Esophagus (tissue), 2 donors: ENCODE data around the gene DHDH. TPM values are rescaled to one million over a fixed set of nuclear protein-coding genes. Genes with fewer than 3 reads are reported as not detected.
A peak's percentile ranks its signal among the peaks of the same experiment; 100 is the strongest.
"Not testable (repeated sequence)": the region's sequence is repeated elsewhere in the genome, so short reads cannot be mapped to it uniquely, and the experiment has no call there.

Source experiments
- H3K27ac ChIP-seq, 2 donors: one replicate each; pipeline ENCODE4 v1.5.1; 2013; ENCODE audit warnings: low read depth in 2 of 2, mild to moderate bottlenecking in 2 of 2, inconsistent platforms in 1 of 2, low read length in 1 of 2, moderate library complexity in 1 of 2
- H3K27me3 ChIP-seq, 2 donors: one replicate each; pipeline ENCODE4 v1.6.1; 2013; ENCODE audit warnings: low read length in 2 of 2, control low read depth in 1 of 2, mild to moderate bottlenecking in 1 of 2; ENCODE audit not compliant: insufficient read depth in 2 of 2, control insufficient read depth in 1 of 2
- H3K36me3 ChIP-seq, 2 donors: one replicate each; pipeline ENCODE4 v1.6.1; 2013; ENCODE audit warnings: low read length in 1 of 2; ENCODE audit not compliant: control insufficient read depth in 2 of 2, insufficient read depth in 2 of 2
- H3K4me1 ChIP-seq, 2 donors: one replicate each; pipeline ENCODE4 v1.6.1; 2013; ENCODE audit warnings: low read length in 1 of 2; ENCODE audit not compliant: control insufficient read depth in 2 of 2, insufficient read depth in 2 of 2
- H3K4me3 ChIP-seq, 2 donors: one replicate each; pipeline ENCODE4 v1.5.1; 2013; ENCODE audit warnings: low read length in 2 of 2, mild to moderate bottlenecking in 2 of 2, low read depth in 1 of 2, moderate library complexity in 1 of 2
- H3K9me3 ChIP-seq, 2 donors: one replicate each; pipeline ENCODE4 v1.6.1; 2013; ENCODE audit warnings: mild to moderate bottlenecking in 2 of 2, low read depth in 1 of 2, low read length in 1 of 2, moderate library complexity in 1 of 2; ENCODE audit not compliant: control insufficient read depth in 2 of 2, insufficient read depth in 1 of 2
- WGBS, 2 donors: extraction: QIAGEN DNeasy Blood & Tissue Kit; methylation state at CpG; one replicate each; pipeline ENCODE4 v1.1.7; 2013; 5-methylcytosine and 5-hydroxymethylcytosine counted together
- polyA plus RNA-seq, 2 donors: library from polyadenylated mRNA; stranded (reverse); fragments of 200-250 nt; gene quantifications; one replicate each; pipeline ENCODE4 v1.2.3, GENCODE V29; 2013
- donor health status: healthy with polysubstance abuse.
- donor health status: Bipolar disorder and iron deficiency.

Gene DHDH
- polyA plus RNA-seq, 2 donors, result 0.57 to 1.3 TPM

- H3K4me1 ChIP-seq, result no peaks in the 10 kb centered on the region
- peaks cover 8 to 22% of the 10 kb centered on the region in 2 donors for H3K36me3 ChIP-seq
- H3K27ac ChIP-seq, result peak overlapping the region in 1 of 2 donors; percentile 91
- H3K9me3 ChIP-seq, result no peaks in the 10 kb centered on the region
- WGBS, 2 donors, result 65 to 73% methylated on average over 11 of the region's 11 CpGs
- no peak overlapping the region for H3K4me3 ChIP-seq
- no peaks in the 10 kb centered on the region for H3K27me3 ChIP-seq
Measured at GRCh38 chr19:48925240-48925843, 8.2 kb upstream of the DHDH start.

DNA sequence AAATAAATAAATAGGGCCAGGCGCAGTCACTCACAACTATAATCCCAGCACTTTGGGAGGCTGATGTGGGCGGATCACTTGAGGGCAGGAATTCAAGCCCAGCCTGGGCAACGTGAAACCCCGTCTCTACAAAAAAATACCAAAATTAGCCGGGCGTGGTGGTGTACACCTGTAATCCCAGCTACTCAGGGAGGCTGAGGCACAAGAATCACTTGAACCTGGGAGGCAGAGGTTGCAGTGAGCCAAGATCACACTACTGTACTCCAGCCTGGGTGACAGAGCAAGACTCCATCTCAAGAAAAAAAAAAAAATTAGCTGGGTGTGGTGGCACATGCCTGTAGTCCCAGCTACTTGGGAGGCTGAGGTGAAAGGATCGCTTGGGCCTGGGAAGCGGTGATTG, 7.6 kb upstream of the DHDH start:
- H3K9me3 ChIP-seq, H3K4me3 ChIP-seq, H3K27me3 ChIP-seq, H3K4me1 ChIP-seq: not testable (repeated sequence)
- Histone ChIP-seq H3K27ac (peak overlapping the region in 1 of 2 donors; percentile 91), H3K36me3 (peaks cover 8 to 20% of the 10 kb centered on the region in 2 donors)
- WGBS, 2 donors, result 78 to 81% methylated on average over 8 of the region's 8 CpGs

- Histone ChIP-seq H3K9me3 (no peaks in the 10 kb centered on the region), H3K36me3 (peaks cover 4 to 10% of the 10 kb centered on the region in 2 donors), H3K27ac (peak overlapping the region; percentile 56 to 91), H3K4me3 (no peak overlapping the region), H3K27me3 (no peaks in the 10 kb centered on the region), H3K4me1 (no peaks in the 10 kb centered on the region)
- WGBS, 2 donors, result 9 to 22% methylated on average over 10 of the region's 10 CpGs
Measured at GRCh38 chr19:48926909-48927308, 6.6 kb upstream of the DHDH start.

- not testable (repeated sequence) for H3K4me1 ChIP-seq, H3K27me3 ChIP-seq, H3K9me3 ChIP-seq, H3K36me3 ChIP-seq, H3K4me3 ChIP-seq
- H3K27ac ChIP-seq, result peak overlapping the region; percentile 19 to 75
- 72 to 74% methylated on average over 17 of the region's 17 CpGs for WGBS, 2 donors
Measured at GRCh38 chr19:48927692-48928091, 5.8 kb upstream of the DHDH start.

DNA sequence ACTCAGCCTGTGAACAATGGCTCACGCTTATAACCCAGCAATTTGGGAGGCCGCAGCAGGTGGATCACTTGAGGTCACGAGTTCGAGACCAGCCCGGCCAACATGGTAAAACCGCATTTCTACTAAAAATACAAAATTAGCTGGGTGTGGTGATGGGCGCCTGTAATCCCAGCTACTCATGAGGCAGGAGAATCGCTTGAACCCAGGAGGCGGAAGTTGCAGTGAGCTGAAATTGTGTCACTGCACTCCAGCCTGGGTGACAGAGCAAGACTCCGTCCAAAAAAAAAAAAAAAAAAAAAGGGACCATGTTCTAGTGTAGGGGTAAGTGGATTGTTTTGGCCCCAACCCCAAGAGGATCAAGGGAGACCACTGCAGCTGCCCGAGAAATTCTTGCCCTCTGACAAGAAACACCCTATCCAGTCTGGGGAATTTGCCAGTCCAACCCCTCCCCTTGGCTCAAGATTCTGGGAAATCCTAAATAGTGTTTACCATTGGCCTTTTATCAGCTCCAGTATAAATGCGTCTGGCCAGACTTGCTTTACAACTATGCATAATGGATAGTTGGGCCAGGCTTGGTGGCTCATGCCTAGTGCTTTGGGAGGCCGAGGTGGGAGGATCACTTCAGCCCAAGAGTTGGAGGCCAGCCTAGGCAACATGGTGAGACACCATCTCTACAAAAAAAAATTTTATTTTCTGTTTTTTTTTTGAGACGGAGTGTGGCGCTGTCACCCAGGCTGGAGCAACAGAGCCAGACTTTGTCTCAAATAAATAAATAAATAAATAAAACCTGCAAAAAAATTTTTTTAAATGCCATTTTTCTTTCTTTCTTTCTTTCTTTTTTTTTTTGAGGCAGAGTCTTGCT, 5.1 kb upstream of the DHDH start:
- Histone ChIP-seq H3K4me3 (no peak overlapping the region), H3K4me1 (no peaks in the 10 kb centered on the region), H3K27ac (peak overlapping the region in 1 of 2 donors; percentile 75), H3K9me3 (no peaks in the 10 kb centered on the region), H3K27me3 (no peaks in the 10 kb centered on the region), H3K36me3 (no peaks in the 10 kb centered on the region)
- 61 to 64% methylated on average over 15 of the region's 15 CpGs for WGBS, 2 donors

GRCh38 chr19:48934837-48935236, 1.3 kb downstream of the DHDH start:
- Histone ChIP-seq H3K36me3 (no peaks in the 10 kb centered on the region), H3K27me3 (no peaks in the 10 kb centered on the region), H3K27ac (no peak overlapping the region), H3K4me3 (no peak overlapping the region), H3K4me1 (no peaks in the 10 kb centered on the region), H3K9me3 (no peaks in the 10 kb centered on the region)
- WGBS, 2 donors, result 80 to 89% methylated on average over 19 of the region's 19 CpGs

DNA sequence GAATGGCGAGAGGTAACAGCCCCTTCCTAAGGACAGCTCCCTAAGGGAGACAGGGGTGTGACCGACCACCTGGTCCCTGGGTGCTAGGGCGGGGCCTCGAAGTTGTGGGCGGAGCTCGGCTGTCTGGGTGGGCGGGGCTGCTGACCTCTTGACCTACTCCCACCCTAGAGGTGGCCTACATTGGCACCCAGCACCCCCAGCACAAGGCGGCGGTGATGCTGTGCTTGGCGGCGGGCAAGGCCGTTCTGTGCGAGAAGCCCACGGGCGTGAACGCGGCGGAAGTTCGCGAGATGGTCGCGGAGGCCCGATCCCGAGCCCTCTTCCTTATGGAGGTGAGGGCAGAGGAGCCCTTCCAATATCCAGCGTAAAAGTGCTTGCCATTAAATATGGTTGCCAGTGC, 2.4 kb downstream of the DHDH start:
- H3K4me3 ChIP-seq, result no peak overlapping the region
- H3K4me1 ChIP-seq, result no peaks in the 10 kb centered on the region
- WGBS, 2 donors, result 95 to 96% methylated on average over 25 of the region's 25 CpGs
- no peaks in the 10 kb centered on the region for H3K36me3 ChIP-seq
- H3K27ac ChIP-seq, result no peak overlapping the region
- no peaks in the 10 kb centered on the region for H3K9me3 ChIP-seq
- no peaks in the 10 kb centered on the region for H3K27me3 ChIP-seq

DNA sequence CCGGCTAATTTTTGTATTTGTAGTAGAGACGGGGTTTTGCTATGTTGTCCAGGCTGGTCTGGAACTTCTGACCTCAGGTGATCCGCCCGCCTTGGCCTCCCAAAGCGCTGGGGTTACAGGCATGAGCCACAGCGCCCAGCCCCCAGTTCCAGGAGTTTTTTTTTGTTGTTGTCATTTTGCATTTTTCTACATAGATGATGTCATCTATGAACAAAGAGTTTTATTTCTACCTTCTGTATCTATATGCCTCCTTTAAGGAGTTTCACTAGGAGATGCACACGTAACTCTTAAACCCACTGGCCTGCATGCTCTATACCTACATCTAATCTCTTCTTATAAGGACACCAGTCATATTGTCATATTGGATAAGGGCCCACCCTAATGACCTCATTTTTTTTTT, 4.8 kb downstream of the DHDH start:
- Histone ChIP-seq H3K9me3 (no peaks in the 10 kb centered on the region), H3K27ac (no peak overlapping the region), H3K36me3 (no peaks in the 10 kb centered on the region), H3K4me1 (no peaks in the 10 kb centered on the region), H3K4me3 (no peak overlapping the region), H3K27me3 (no peaks in the 10 kb centered on the region)
- WGBS, 2 donors, result 80 to 88% methylated on average over 7 of the region's 7 CpGs

DNA sequence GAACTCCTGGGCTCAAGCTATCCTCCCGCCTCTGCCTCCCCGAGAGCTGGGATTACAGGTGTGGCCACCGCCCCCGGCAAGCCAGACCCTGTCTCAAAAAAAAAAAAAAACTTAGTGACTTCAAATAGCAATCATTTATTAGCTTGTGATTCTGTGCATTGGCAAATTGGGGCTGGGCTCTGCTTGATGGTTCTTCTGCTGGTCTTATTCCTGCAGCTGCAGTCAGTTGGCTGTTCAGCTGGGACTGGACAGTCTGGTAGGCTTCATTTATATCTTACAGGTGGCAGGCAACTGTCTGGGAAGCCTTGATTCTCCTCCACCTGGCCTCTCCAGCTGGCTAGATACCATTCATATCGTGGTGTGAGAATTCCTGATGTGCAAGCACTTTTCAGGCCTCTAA, 7.4 kb downstream of the DHDH start:
- no peak overlapping the region for H3K4me3 ChIP-seq
- H3K27me3 ChIP-seq, result no peaks in the 10 kb centered on the region
- no peak overlapping the region for H3K27ac ChIP-seq
- H3K9me3 ChIP-seq, result no peaks in the 10 kb centered on the region
- WGBS, 2 donors, result 95 to 96% methylated on average over 5 of the region's 5 CpGs
- H3K4me1 ChIP-seq, result no peaks in the 10 kb centered on the region
- H3K36me3 ChIP-seq, result no peaks in the 10 kb centered on the region

- Histone ChIP-seq H3K36me3 (no peaks in the 10 kb centered on the region), H3K27me3 (no peaks in the 10 kb centered on the region), H3K4me1 (peaks cover 3 to 4% of the 10 kb centered on the region in 2 donors), H3K9me3 (no peaks in the 10 kb centered on the region), H3K27ac (no peak overlapping the region), H3K4me3 (no peak overlapping the region)
- WGBS, 2 donors, result 89 to 90% methylated on average over 6 of the region's 6 CpGs
Measured at GRCh38 chr19:48943081-48943480, 9.6 kb downstream of the DHDH start.
